HG03045 (cell line): ENCODE measurements around the gene BRD3OS.

Experiments used
- ATAC-seq: cut with Tn5 transposase; IDR thresholded peaks from one replicate; pipeline ENCODE4 v1.9.1; 2021; ENCODE audit warnings: mild to moderate bottlenecking, moderate library complexity; ENCODE audit not compliant: unreplicated experiment

Gene BRD3OS

GRCh38 chr9:134032456-134033222 is 7.4 kb downstream of the BRD3OS start:
- ATAC-seq, result no peak

DNA sequence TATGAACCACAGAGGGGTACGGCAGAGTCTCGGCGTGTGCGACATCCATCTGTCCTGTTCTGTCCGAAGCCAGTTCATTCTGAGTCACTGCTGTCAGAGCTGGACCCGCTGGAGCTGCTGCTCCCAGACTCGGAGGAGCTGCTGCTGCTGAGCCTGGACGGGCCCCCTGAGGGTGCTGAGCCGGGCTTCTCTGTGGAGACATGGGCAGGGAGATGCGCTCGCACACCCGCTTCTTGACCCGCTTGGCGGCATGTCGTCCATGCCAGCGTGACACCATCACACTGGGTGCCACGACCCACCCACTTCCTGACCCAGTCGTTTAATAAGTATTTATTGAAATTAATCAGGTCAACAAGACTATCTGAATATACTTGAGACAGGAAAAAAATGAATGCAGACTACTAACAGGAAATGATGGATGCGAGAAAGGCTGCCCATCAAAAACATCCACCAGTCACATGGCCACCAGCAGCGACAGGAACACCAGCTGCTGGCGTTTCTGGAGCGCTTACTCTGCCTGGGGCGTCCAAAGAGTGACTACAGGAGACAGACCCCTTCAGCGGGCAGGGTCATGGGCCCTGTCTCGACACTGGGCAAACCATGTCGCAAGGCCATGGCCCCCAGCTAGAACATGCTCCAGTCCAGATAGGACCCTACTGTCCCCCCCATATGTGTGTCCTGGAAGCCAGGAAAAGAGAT is 8.4 kb downstream of the BRD3OS start:
- no peak for ATAC-seq

- no peak for ATAC-seq
Measured at GRCh38 chr9:134034215-134035040, 9.1 kb downstream of the BRD3OS start.

DNA sequence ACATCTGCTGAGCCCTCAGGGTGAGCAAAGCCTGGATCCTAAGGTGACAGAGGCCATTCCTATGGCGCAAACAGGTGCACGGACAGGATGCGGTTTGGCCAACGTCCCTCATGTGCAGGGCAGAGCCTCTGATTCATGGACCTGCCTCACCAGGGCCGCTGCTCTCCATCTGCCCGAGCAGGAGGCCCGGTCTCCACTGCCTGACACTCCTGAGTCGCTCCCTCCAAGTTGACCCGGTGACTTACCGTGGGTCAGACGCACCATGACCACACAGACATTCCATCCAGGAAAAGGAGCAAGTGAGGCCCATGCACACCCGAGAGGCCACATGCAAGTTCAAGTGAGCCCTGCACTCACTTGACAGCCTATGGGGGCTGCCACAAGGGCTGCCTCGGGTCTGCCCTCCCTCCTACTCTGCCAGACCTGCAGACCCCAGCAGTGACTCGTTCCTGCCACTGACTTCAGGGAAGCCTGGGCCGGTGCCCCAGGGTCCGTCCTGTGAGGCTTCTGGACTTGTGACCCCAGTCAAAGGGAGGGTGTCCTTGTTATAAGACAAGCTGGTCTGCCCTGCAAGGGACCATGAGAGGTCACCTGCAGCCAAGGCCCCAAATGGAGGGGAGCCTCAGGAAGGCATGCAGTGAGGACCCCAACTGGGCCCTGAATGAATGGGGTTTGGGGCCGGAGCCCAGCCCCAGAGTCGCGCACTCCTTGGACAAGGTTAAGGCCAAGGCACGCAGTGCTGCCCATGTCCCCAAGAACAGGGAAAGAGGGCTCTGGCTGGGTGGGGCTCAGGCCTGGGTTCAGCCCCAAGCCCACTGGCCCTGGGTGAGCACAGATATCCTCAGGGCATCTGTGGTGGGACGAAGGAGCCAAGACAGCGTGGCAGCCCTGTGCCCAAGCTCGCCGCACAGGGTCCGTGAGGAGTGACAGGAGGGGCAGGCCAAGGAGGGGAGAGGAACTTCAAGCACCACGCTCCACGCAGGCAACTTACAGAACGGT is 10.1 kb downstream of the BRD3OS start:
- no peak for ATAC-seq

- no peak for ATAC-seq
Measured at GRCh38 chr9:134036130-134036529, 10.8 kb downstream of the BRD3OS start.

- ATAC-seq, result no peak
Measured at GRCh38 chr9:134037641-134038040, 12.4 kb downstream of the BRD3OS start.

DNA sequence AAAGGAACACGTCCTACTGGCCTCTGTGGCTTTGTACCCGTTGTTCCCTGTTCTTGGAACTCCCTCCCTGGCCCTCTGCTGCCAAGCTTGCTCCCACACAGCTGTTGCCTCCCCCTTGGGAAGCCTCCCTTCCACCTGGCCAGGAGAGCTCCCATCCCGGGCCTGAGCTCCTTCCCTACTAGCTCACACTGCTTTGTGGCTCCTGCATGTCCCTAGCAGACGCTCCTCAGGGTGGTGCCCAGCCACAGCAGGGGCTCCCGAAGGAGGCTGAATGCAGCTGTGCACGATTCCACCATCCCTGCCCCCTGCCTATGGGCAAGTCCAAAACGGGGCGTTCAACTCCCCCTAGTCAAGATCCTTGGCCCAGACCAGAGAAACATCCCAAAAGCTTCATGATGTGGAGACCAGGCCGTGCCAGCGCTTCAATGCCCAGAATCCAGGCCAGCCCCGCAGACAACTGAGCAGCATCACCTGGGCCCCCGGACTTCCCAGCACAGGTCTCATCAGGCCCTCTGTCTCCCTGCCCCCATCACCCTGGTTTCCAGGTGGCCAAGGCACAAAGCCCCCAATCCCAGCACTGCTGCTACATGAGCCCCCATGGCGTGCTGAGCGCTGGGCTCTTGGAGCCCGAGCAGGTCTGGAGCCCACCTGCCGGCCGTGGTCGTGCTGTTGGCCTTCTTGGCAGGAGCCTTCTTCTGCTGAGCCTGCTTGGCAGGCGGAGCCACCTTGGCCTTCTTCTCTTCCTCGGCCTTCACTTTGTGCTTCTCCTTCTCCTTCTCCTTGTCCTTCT is 14.3 kb downstream of the BRD3OS start:
- ATAC-seq, result no peak

DNA sequence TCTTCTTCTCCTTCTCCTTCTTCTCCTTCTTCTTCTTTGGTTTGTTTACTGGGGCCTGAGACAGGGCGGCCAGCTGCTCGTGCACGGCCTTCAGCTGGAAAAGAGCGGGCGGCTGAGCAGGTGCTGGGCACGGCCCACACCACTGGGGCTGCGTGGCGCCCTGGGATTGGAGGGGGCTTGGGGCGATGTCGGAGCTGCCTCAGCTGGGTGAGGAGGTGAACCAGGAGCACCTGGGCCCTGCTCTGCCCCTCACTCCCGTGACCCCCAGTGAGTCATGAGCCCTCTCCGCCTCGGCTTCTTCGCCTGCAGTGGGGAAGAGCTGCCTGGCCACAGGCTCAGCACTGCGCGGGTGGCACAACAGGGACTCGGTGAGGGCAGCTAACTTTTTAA is 14.9 kb downstream of the BRD3OS start:
- no peak for ATAC-seq

GRCh38 chr9:134040781-134041648 is 15.7 kb downstream of the BRD3OS start:
- ATAC-seq, result no peak

- ATAC-seq, result no peak
Measured at GRCh38 chr9:134041649-134041962, 16.3 kb downstream of the BRD3OS start.

DNA sequence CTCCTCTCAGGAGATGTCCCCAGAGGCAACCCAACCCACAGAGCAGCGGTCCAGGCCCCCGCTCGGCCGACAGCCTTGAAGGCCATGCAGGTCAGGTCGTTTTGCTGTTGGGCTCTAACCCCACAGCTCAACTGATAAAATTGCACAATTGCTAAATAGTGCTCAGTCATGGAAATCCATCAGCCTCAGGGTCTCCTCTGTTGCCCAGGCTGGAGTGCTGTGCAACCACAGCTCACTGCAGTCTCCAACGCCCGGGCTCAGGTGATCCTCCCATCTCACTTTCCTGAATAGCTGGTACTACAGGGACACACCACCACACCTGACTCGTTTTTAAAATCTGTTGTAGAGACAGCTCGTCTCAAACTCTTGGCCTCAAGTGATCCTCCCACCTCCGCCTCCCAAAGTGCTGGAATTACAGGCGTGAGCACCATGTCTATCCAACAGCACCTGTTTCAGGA is 18.3 kb downstream of the BRD3OS start:
- no peak for ATAC-seq

GRCh38 chr9:134044944-134045343 is 19.7 kb downstream of the BRD3OS start:
- ATAC-seq, result no peak

GRCh38 chr9:134045841-134046544 is 20.7 kb downstream of the BRD3OS start:
- no peak for ATAC-seq

- no peak for ATAC-seq
Measured at GRCh38 chr9:134046894-134047681, 21.8 kb downstream of the BRD3OS start.

GRCh38 chr9:134047868-134048581 is 22.7 kb downstream of the BRD3OS start:
- no peak for ATAC-seq

DNA sequence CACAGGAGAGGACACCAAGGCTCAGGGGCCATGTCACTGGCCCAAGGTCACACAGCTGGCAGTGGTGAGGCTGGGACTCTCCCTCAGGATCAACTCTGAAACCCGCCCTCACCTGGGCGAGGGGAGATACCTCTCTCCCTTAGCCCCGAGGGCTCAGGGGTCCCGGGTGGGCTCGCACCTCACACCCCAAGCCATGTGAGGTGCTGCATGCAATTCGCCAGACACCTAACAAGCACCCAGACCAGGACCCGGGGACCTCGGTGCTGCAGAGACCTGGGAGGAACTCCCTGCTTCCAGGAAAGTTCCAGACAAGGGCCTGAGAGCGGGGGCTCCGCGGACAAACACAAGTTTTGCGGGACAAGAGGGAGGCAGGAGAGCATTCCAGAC is 23.3 kb downstream of the BRD3OS start:
- no peak for ATAC-seq

- no peak for ATAC-seq
Measured at GRCh38 chr9:134049236-134049635, 24.0 kb downstream of the BRD3OS start.
